AG04449 (cell line): ENCODE results near the gene ZMIZ1.

ENCODE experiments used
- CTCF ChIA-PET: fragments of 350-600 bp; formaldehyde crosslinking; extraction: SDS; loops from one replicate; lab custom pipeline; 2021; ENCODE audit warnings: antibody characterized with exemption; lab: Yijun Ruan, JAX
- POLR2A ChIA-PET: fragments of 400-600, 350-600 bp; formaldehyde crosslinking; extraction: SDS; loops from one replicate; lab custom pipeline; 2020; ENCODE audit warnings: antibody characterized with exemption, inconsistent platforms; lab: Yijun Ruan, JAX
- DNase-seq: peaks from one replicate; pipeline ENCODE4 v3.0.0-alpha.2; 2010; ENCODE audit warnings: low read depth, low spot score
- H3K4me3 ChIP-seq: 2 replicates; pipeline ENCODE4 v1.5.1; 2011; ENCODE audit warnings: low read depth, mild to moderate bottlenecking, control low read depth, low read length
- CTCF ChIP-seq: IDR thresholded peaks from one replicate; pipeline ENCODE4 v1.5.1; 2011; ENCODE audit warnings: mild to moderate bottlenecking, moderate library complexity, low read length, control low read depth, inconsistent platforms; ENCODE audit not compliant: insufficient read depth; ENCODE audit errors: missing control alignments

Gene ZMIZ1

GRCh38 chr10:79339266-79339665, 270.5 kb downstream of the ZMIZ1 start:
- no peak for DNase-seq
- ChIA-PET POLR2A (no interaction called here), CTCF (interaction anchor here (1.2 to 6.8 kb wide), 2 partner anchors 7 to 129 kb away, joined by 3 to 111 read pairs; partner anchors contain the start of gene PPIF)
- no peak for TF ChIP-seq CTCF
- H3K4me3 ChIP-seq, result no peak overlapping the region

GRCh38 chr10:79340646-79341244, 272.0 kb downstream of the ZMIZ1 start:
- POLR2A ChIA-PET, result no interaction called here
- no peak for TF ChIP-seq CTCF
- CTCF ChIA-PET, result interaction anchor here (1.6 kb wide), 1 partner anchor 18 kb away, joined by 3 read pairs; no protein-coding TSS in a partner anchor
- DNase-seq, result no peak
- H3K4me3 ChIP-seq, result no peak overlapping the region

- no peak for TF ChIP-seq CTCF
- POLR2A ChIA-PET, result interaction anchor here (0.6 kb wide), 1 partner anchor 12 kb away, joined by 3 read pairs; no protein-coding TSS in a partner anchor
Observed at GRCh38 chr10:79342295-79342761, 273.6 kb downstream of the ZMIZ1 start.

GRCh38 chr10:79342811-79343561, 274.2 kb downstream of the ZMIZ1 start:
- TF ChIP-seq CTCF, result no peak
- no peak for DNase-seq
- CTCF ChIA-PET, result interaction anchor here (1.6 to 8.0 kb wide), 3 partner anchors 7 to 126 kb away, joined by 4 to 111 read pairs (median 28); no protein-coding TSS in a partner anchor
- H3K4me3 ChIP-seq, result no peak overlapping the region
- POLR2A ChIA-PET, result interaction anchor here (0.6 kb wide), 1 partner anchor 11 kb away, joined by 3 read pairs; no protein-coding TSS in a partner anchor

More at GRCh38 chr10:79342295-79342761, 273.6 kb downstream of the ZMIZ1 start:
- CTCF ChIA-PET, result interaction anchor here (1.6 to 8.0 kb wide), 3 partner anchors 7 to 20 kb away, joined by 3 to 111 read pairs (median 4); no protein-coding TSS in a partner anchor
- no peak for DNase-seq
- no peak overlapping the region for H3K4me3 ChIP-seq

GRCh38 chr10:79344502-79345195, 275.9 kb downstream of the ZMIZ1 start:
- TF ChIP-seq CTCF, result no peak
- H3K4me3 ChIP-seq, result no peak overlapping the region
- ChIA-PET CTCF (interaction anchor here (0.9 to 8.0 kb wide), 9 partner anchors 9 to 124 kb away, joined by 3 to 111 read pairs (median 4); no protein-coding TSS in a partner anchor), POLR2A (no interaction called here)
- DNase-seq, result no peak
